Fibroblast of mammary gland (primary cell): ENCODE data around the gene RHBG.

ENCODE experiments used
- DNase-seq: peaks from one replicate; pipeline ENCODE4 v3.0.0-alpha.2; 2010; ENCODE audit warnings: low read depth
- H3K4me3 ChIP-seq: 2 replicates; pipeline ENCODE4 v1.5.1; 2011; ENCODE audit warnings: low read depth, mild to moderate bottlenecking, low read length, moderate library complexity; ENCODE audit not compliant: control insufficient read depth
- CTCF ChIP-seq: conservative IDR thresholded peaks from 2 replicates; pipeline ENCODE4 v1.5.1; 2011; ENCODE audit warnings: low read depth, low read length, inconsistent platforms; ENCODE audit not compliant: control insufficient read depth, insufficient read depth

The RHBG gene

GRCh38 chr1:156424806-156425432 is 55.9 kb downstream of the RHBG start:
- no peak overlapping the region for H3K4me3 ChIP-seq
- TF ChIP-seq CTCF, result no peak

GRCh38 chr1:156425943-156426342 is 56.9 kb downstream of the RHBG start:
- TF ChIP-seq CTCF, result no peak

More at GRCh38 chr1:156424806-156425432, 55.9 kb downstream of the RHBG start:
- DNase-seq, result no peak

GRCh38 chr1:156427957-156428356 is 58.9 kb downstream of the RHBG start:
- no peak for TF ChIP-seq CTCF
- DNase-seq, result no peak
- H3K4me3 ChIP-seq, result no peak overlapping the region

More at GRCh38 chr1:156425943-156426342, 56.9 kb downstream of the RHBG start:
- H3K4me3 ChIP-seq, result no peak overlapping the region
- DNase-seq, result no peak

- TF ChIP-seq CTCF, result no peak
- H3K4me3 ChIP-seq, result no peak overlapping the region
- DNase-seq, result no peak
These were observed 59.8 kb downstream of the RHBG start for GRCh38 chr1:156428746-156429288.

- no peak overlapping the region for H3K4me3 ChIP-seq
- TF ChIP-seq CTCF, result no peak
- DNase-seq, result no peak
These were observed 60.5 kb downstream of the RHBG start for GRCh38 chr1:156429313-156430060.

- DNase-seq, result no peak
- TF ChIP-seq CTCF, result no peak
- H3K4me3 ChIP-seq, result no peak overlapping the region
These were observed 61.3 kb downstream of the RHBG start for GRCh38 chr1:156430303-156430702.
